H1 (cell line): ENCODE results near the gene GOLGA6L10. TPM values are rescaled to one million over a fixed set of nuclear protein-coding genes. Genes with fewer than 3 reads are reported as not detected.
A peak's percentile ranks its signal among the peaks of the same experiment; 100 is the strongest.
"Not testable (repeated sequence)": the region's sequence is repeated elsewhere in the genome, so short reads cannot be mapped to it uniquely, and the experiment has no call there.

Experiments used
- CTCF ChIA-PET: fragments of 300-600 bp; sonication (Branson Sonifier 250); formaldehyde crosslinking; loops from one replicate; lab custom pipeline; 2021; ENCODE audit not compliant: partially characterized antibody; lab: Charles Lee
- POLR2A ChIA-PET: fragments of 300-600 bp; sonication (Branson Sonifier 250); formaldehyde crosslinking; loops from one replicate; lab custom pipeline; 2021; ENCODE audit warnings: inconsistent platforms; ENCODE audit not compliant: partially characterized antibody; lab: Charles Lee
- DNase-seq, 2 experiments: peaks; one replicate each; pipeline versions ENCODE4 v3.0.0 to v3.0.0-alpha.2; 2010 to 2022; ENCODE audit warnings: low spot score in 2 of 2, low read depth in 1 of 2, mixed read lengths in 1 of 2
- FAIRE-seq: peaks from 2 replicates; lab custom pipeline; 2011; peaks lifted over from hg19 to GRCh38; lab: Jason Lieb, UNC
- H2AFZ ChIP-seq: 2 replicates; pipeline ENCODE4 v1.8.1; 2012; ENCODE audit warnings: low read length, inconsistent platforms
- H2AK5ac ChIP-seq: 2 replicates; pipeline ENCODE4 v1.6.1; 2013; ENCODE audit warnings: low read depth, low read length
- H2BK120ac ChIP-seq: replicated peaks from 2 replicates; pipeline ENCODE3; 2013; ENCODE audit warnings: low read depth, low read length, inconsistent platforms
- H2BK12ac ChIP-seq: 2 replicates; pipeline ENCODE4 v1.6.1; 2013; ENCODE audit warnings: low read depth, low read length
- H2BK15ac ChIP-seq: 2 replicates; pipeline ENCODE4 v1.6.1; 2013; ENCODE audit warnings: low read length
- H2BK20ac ChIP-seq: 2 replicates; pipeline ENCODE4 v1.6.1; 2013; ENCODE audit warnings: low read length
- H2BK5ac ChIP-seq: 2 replicates; pipeline ENCODE4 v1.6.1; 2013; ENCODE audit warnings: low read depth, low read length
- H3K14ac ChIP-seq: 2 replicates; pipeline ENCODE4 v1.6.1; 2013; ENCODE audit warnings: inconsistent platforms; ENCODE audit not compliant: insufficient read length
- H3K18ac ChIP-seq: 2 replicates; pipeline ENCODE4 v1.6.1; 2013; ENCODE audit warnings: low read length; ENCODE audit errors: extremely low read depth
- H3K23ac ChIP-seq: 2 replicates; pipeline ENCODE4 v1.6.1; 2013; ENCODE audit warnings: inconsistent platforms; ENCODE audit not compliant: insufficient read length
- H3K23me2 ChIP-seq: 2 replicates; pipeline ENCODE4 v1.6.1; 2013; ENCODE audit warnings: low read depth, low read length
- H3K27ac ChIP-seq: 2 replicates; pipeline ENCODE4 v1.6.1; 2011; ENCODE audit warnings: low read depth, low read length, inconsistent platforms
- H3K27me3 ChIP-seq, 4 experiments: replicated peaks in 1 of 4; 1 replicate in 1 of 4; 2 replicates in 3 of 4; pipeline versions ENCODE4 v1.6.1 to v1.8.1; 2011 to 2013; ENCODE audit warnings: low read length in 3 of 4, mild to moderate bottlenecking in 3 of 4, inconsistent platforms in 2 of 4, mixed read lengths in 2 of 4, moderate library complexity in 1 of 4; ENCODE audit not compliant: control insufficient read depth in 3 of 4, insufficient read depth in 3 of 4; ENCODE audit errors: extremely low read depth in 1 of 4
- H3K36me3 ChIP-seq, 4 experiments: 2 replicates each; pipeline versions ENCODE4 v1.6.1 to v1.8.1; 2011 to 2013; ENCODE audit warnings: mild to moderate bottlenecking in 4 of 4, low read length in 3 of 4, moderate library complexity in 2 of 4, control low read depth in 1 of 4, inconsistent platforms in 1 of 4; ENCODE audit not compliant: insufficient read depth in 4 of 4, control insufficient read depth in 2 of 4
- H3K4ac ChIP-seq: replicated peaks from 2 replicates; pipeline ENCODE3; 2013; ENCODE audit warnings: low read length, low read depth, mixed read lengths, inconsistent platforms; ENCODE audit not compliant: insufficient read length
- H3K4me1 ChIP-seq, 4 experiments: replicated peaks in 1 of 4; 1 replicate in 1 of 4; 2 replicates in 3 of 4; pipeline versions ENCODE4 v1.6.1 to v1.8.1; 2011 to 2013; ENCODE audit warnings: low read length in 3 of 4, inconsistent platforms in 2 of 4, mixed read lengths in 1 of 4; ENCODE audit not compliant: insufficient read depth in 4 of 4, control insufficient read depth in 3 of 4
- H3K4me2 ChIP-seq, 2 experiments: 2 replicates each; pipeline versions ENCODE4 v1.6.1 to v1.8.1; 2011 to 2013; ENCODE audit warnings: low read depth in 2 of 2, low read length in 2 of 2, control low read depth in 1 of 2, inconsistent platforms in 1 of 2, mild to moderate bottlenecking in 1 of 2; ENCODE audit not compliant: insufficient read depth in 1 of 2
- H3K4me3 ChIP-seq, 4 experiments: fragments of 200-600, 300-600 bp in 1 of 4; sonication (generic), shearing (Covaris generic), sonication (Bioruptor Twin) in 1 of 4; 2 replicates each; pipeline versions ENCODE4 v1.5.1 to v1.8.1; 2011 to 2016; ENCODE audit warnings: low read length in 4 of 4, low read depth in 3 of 4, control low read depth in 2 of 4, inconsistent platforms in 2 of 4, mild to moderate bottlenecking in 2 of 4, mixed read lengths in 1 of 4, moderate library complexity in 1 of 4; ENCODE audit not compliant: insufficient read depth in 2 of 4; ENCODE audit errors: extremely low read depth in 1 of 4
- H3K56ac ChIP-seq: replicated peaks from 2 replicates; pipeline ENCODE3; 2013; ENCODE audit warnings: low read depth, mild to moderate bottlenecking, mixed read lengths, low read length, inconsistent platforms; ENCODE audit not compliant: insufficient read length
- H3K79me1 ChIP-seq: 2 replicates; pipeline ENCODE4 v1.6.1; 2013; ENCODE audit warnings: low read depth, low read length, control low read depth
- H3K79me2 ChIP-seq, 2 experiments: 2 replicates each; pipeline versions ENCODE4 v1.6.1 to v1.8.1; 2012 to 2013; ENCODE audit warnings: low read length in 2 of 2, mild to moderate bottlenecking in 2 of 2, inconsistent platforms in 1 of 2; ENCODE audit not compliant: insufficient read depth in 2 of 2, control insufficient read depth in 1 of 2
- H3K9ac ChIP-seq, 4 experiments: replicated peaks in 1 of 4; 1 replicate in 1 of 4; 2 replicates in 3 of 4; pipeline versions ENCODE4 v1.6.1 to v1.8.1; 2011 to 2013; ENCODE audit warnings: low read depth in 3 of 4, low read length in 3 of 4, control low read depth in 2 of 4, mild to moderate bottlenecking in 2 of 4, moderate library complexity in 2 of 4, inconsistent platforms in 1 of 4; ENCODE audit errors: extremely low read depth in 1 of 4
- H3K9me3 ChIP-seq, 2 experiments: 2 replicates each; pipeline versions ENCODE4 v1.6.1 to v1.8.1; 2012 to 2013; ENCODE audit warnings: mild to moderate bottlenecking in 2 of 2, moderate library complexity in 2 of 2, control low read depth in 1 of 2, inconsistent platforms in 1 of 2, low read depth in 1 of 2, low read length in 1 of 2, mixed read lengths in 1 of 2; ENCODE audit not compliant: insufficient read depth in 2 of 2
- H4K20me1 ChIP-seq, 2 experiments: replicated peaks in 1 of 2; 2 replicates each; pipeline versions ENCODE3 to v1.8.1; 2011 to 2013; ENCODE audit warnings: inconsistent platforms in 2 of 2, low read length in 2 of 2, mild to moderate bottlenecking in 1 of 2; ENCODE audit not compliant: insufficient read depth in 2 of 2, control insufficient read depth in 1 of 2
- H4K5ac ChIP-seq: 2 replicates; pipeline ENCODE4 v1.6.1; 2013; ENCODE audit warnings: low read length, low read depth, mixed read lengths, inconsistent platforms; ENCODE audit not compliant: insufficient read length
- H4K8ac ChIP-seq: 2 replicates; pipeline ENCODE4 v1.8.0; 2013; ENCODE audit warnings: mild to moderate bottlenecking, moderate library complexity, low read length, inconsistent platforms; ENCODE audit not compliant: insufficient read depth; ENCODE audit errors: extremely low read depth
- H4K91ac ChIP-seq: replicated peaks from 2 replicates; pipeline ENCODE3; 2013; ENCODE audit warnings: low read length, mixed read lengths, inconsistent platforms; ENCODE audit not compliant: insufficient read length
- WGBS, 2 experiments: shearing (Covaris generic) in 1 of 2; methylation state at CpG; one replicate each; pipeline versions ENCODE4 v1.1.6 to v1.1.7; 2013 to 2015; ENCODE audit warnings: low lambda C conversion rate in 2 of 2, mixed read lengths in 2 of 2, inconsistent platforms in 1 of 2, low coverage in 1 of 2, missing lambda C conversion rate in 1 of 2; ENCODE audit not compliant: insufficient replicate concordance in 2 of 2, insufficient coverage in 1 of 2, insufficient read length in 1 of 2; ENCODE audit errors: extremely low coverage in 1 of 2, missing lambda C conversion rate in 1 of 2; 5-methylcytosine and 5-hydroxymethylcytosine counted together
- polyA plus RNA-seq, 7 experiments: library from polyadenylated mRNA; depleted of rRNA in 3 of 7; stranded (reverse) in 5 of 7; unstranded in 2 of 7; fragments of >200 nt in 5 of 7; fragments of 200-250 nt in 2 of 7; gene quantifications; 1 replicate in 5 of 7; 2 replicates in 1 of 7; 4 replicates in 1 of 7; pipeline versions ENCODE4 v1.2.1 to v1.2.3, GENCODE V29; 2011 to 2013; ENCODE audit warnings: missing spikeins in 2 of 7, mixed read lengths in 2 of 7
- total RNA-seq: library from RNA; stranded (reverse); fragmentation: NEBNext Ultra II Directional; extraction: Animal tissue kit (Norgen Biotek cat#: 25700); gene quantifications from 2 replicates; pipeline ENCODE4 v1.2.1, GENCODE V29; 2021

Gene GOLGA6L10
- total and polyA plus RNA-seq, 2 of the 8 experiments (the other 6 are each of a cell fraction or from before 2014, with no cell fraction given) = 0.91 to 4.0 TPM

DNA sequence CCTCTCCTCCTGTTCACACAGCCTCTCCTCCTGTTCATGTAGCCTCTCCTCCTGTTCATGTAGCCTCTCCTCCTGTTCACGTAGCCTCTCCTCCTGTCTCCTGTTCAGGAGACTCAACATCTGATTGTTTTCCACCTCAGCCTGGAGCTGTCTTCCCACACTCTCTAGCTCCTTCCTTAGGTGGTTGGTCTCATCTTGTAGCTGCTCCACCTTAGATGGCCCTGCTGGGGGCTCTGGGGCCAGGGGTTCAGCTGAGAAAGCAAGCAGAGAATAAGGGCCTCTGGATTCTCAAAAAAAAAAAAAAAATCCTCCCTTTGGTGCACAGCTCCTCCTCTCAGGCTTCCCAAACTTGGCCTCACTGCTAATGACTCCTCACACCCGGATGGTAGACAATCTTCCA lies 4.1 kb downstream of the GOLGA6L10 start:
- H3K27ac ChIP-seq, DNase-seq, H3K79me2 ChIP-seq, H3K4me2 ChIP-seq, H3K36me3 ChIP-seq, H3K18ac ChIP-seq, H4K91ac ChIP-seq, FAIRE-seq, H3K9me3 ChIP-seq, H3K23me2 ChIP-seq, H4K20me1 ChIP-seq, H2BK5ac ChIP-seq, H3K4ac ChIP-seq, H3K23ac ChIP-seq, H2BK15ac ChIP-seq, H3K9ac ChIP-seq, POLR2A ChIA-PET, H3K4me3 ChIP-seq, H4K5ac ChIP-seq, H2BK20ac ChIP-seq, H2BK120ac ChIP-seq, H3K56ac ChIP-seq, H3K27me3 ChIP-seq, H4K8ac ChIP-seq, CTCF ChIA-PET, H3K14ac ChIP-seq, H2AK5ac ChIP-seq, H3K79me1 ChIP-seq, H2AFZ ChIP-seq, H3K4me1 ChIP-seq, H2BK12ac ChIP-seq: not testable (repeated sequence)
- WGBS, 2 experiments = 94% methylated on average over 1 of the region's 2 CpGs; no CpG with 5 or more reads in 1 of the 2 experiments

DNA sequence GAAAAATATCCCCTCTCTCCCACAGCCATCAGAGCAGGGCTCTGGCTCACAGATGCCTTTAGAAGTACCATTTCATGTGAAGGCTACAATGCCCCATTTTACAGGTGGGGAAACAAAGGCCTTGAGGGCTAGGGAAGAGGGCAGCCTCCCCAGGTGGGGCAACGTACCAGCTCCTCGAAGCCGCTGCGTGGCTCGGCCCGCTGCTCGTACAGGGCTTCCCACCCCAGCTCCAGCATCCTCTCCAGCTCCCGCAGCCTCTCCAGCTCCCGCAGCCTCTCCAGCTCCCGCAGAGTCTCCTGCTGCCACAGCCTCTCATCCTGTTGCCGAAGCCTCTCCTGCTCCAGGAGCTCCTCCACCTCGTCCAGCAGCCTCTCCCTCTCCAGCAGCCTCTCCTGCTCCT lies 4.9 kb downstream of the GOLGA6L10 start:
- H4K5ac ChIP-seq, POLR2A ChIA-PET, H2BK12ac ChIP-seq, H3K36me3 ChIP-seq, H3K4me1 ChIP-seq, H3K27ac ChIP-seq, H3K4ac ChIP-seq, H3K79me2 ChIP-seq, H3K79me1 ChIP-seq, FAIRE-seq, H3K9ac ChIP-seq, H3K4me2 ChIP-seq, H3K9me3 ChIP-seq, H2BK5ac ChIP-seq, H4K91ac ChIP-seq, H2BK15ac ChIP-seq, H2BK20ac ChIP-seq, H3K56ac ChIP-seq, H3K23ac ChIP-seq, H3K14ac ChIP-seq, H3K4me3 ChIP-seq, H2BK120ac ChIP-seq, H4K20me1 ChIP-seq, H2AK5ac ChIP-seq, CTCF ChIA-PET, H3K27me3 ChIP-seq, H3K23me2 ChIP-seq, H4K8ac ChIP-seq, H2AFZ ChIP-seq, H3K18ac ChIP-seq: not testable (repeated sequence)
- DNase-seq = peak in 1 of 2 experiments; percentile 43
- 98% methylated on average over 11 of the region's 12 CpGs; no CpG with 5 or more reads in 1 of the 2 experiments for WGBS, 2 experiments
